ENCODE data around the gene SPEG.

SPEG gene

GRCh38 chr2:219536967-219537366 is 102.3 kb downstream of the SPEG start:
- DNase-seq, result no peak

- DNase-seq, result no peak
Measured at GRCh38 chr2:219537657-219538488, 103.2 kb downstream of the SPEG start.

- DNase-seq, result no peak
Measured at GRCh38 chr2:219538504-219538951, 103.9 kb downstream of the SPEG start.

- DNase-seq, result no peak
Measured at GRCh38 chr2:219538956-219539788, 104.5 kb downstream of the SPEG start.

- no peak for DNase-seq
Measured at GRCh38 chr2:219539926-219540678, 105.5 kb downstream of the SPEG start.

- no peak for DNase-seq
Measured at GRCh38 chr2:219540784-219541504, 106.3 kb downstream of the SPEG start.

GRCh38 chr2:219541611-219542180 is 107.1 kb downstream of the SPEG start:
- DNase-seq, result peak; percentile 95 to 96

GRCh38 chr2:219542931-219543595 is 108.4 kb downstream of the SPEG start:
- DNase-seq, result no peak

- peak; percentile 95 to 96 for DNase-seq
Measured at GRCh38 chr2:219543596-219544358, 109.1 kb downstream of the SPEG start, which contains the start of the genes CHPF and TMEM198. TSS of gene CHPF (minus strand) at chr2:219543809. CDS start at chr2:219543538, 271 bp downstream. TSS of gene TMEM198 (plus strand) at chr2:219544028. CDS start at chr2:219544728, 700 bp downstream.

GRCh38 chr2:219544567-219544966 is 109.9 kb downstream of the SPEG start:
- no peak for DNase-seq

- no peak for DNase-seq
Measured at GRCh38 chr2:219545295-219545942, 110.8 kb downstream of the SPEG start.

- DNase-seq, result no peak
Measured at GRCh38 chr2:219545943-219546352, 111.3 kb downstream of the SPEG start.

- DNase-seq, result no peak
Measured at GRCh38 chr2:219547621-219548020, 113.0 kb downstream of the SPEG start.
